ENCODE data around the gene BPGM. TPM values are rescaled to one million over a fixed set of nuclear protein-coding genes. Genes with fewer than 3 reads are reported as not detected.

Gene BPGM
- polyA plus RNA-seq, 1 of the 3 experiments (the other 2 are of a cell fraction), result 12.4 TPM

- Histone ChIP-seq H3K36me3 (replicated peaks in 1 of 2; ENCODE audit: control insufficient read depth in 1 of 2, insufficient read depth in 2 of 2, low read length in 1 of 2) (no peaks in the 10 kb centered on the region), H3K4me1 (ENCODE audit: control insufficient read depth in 1 of 2, insufficient read depth in 2 of 2, low read depth in 1 of 2, low read length in 1 of 2) (no peaks in the 10 kb centered on the region; a peak in 2 of 4 replicates), H4K20me1 (ENCODE audit: insufficient read depth) (no peaks in the 10 kb centered on the region), H3K27ac (ENCODE audit: low read depth in 2 of 2, low read length in 1 of 2) (no peak overlapping the region; a peak in 1 of 4 replicates), H3K9me3 (no peaks in the 10 kb centered on the region), H3F3A (replicated peaks; ENCODE audit: insufficient read depth) (no peaks in the 10 kb centered on the region), H3K9ac (no peak overlapping the region), H3K27me3 (ENCODE audit: insufficient read depth) (no peaks in the 10 kb centered on the region), H3K9me2 (no peaks in the 10 kb centered on the region), H2AFZ (ENCODE audit: low read depth) (0 out of 2 replicates have a peak overlapping the region, but pooled peaks have one; percentile 18), H3K4me2 (peak overlapping the region; percentile 26; the same call in 1 of the 2 replicates), H3K4me3 (ENCODE audit: low read depth in 2 of 2, low read length in 1 of 2) (peak overlapping the region in 1 of 2 experiments; percentile 16; a peak in 1 of 4 replicates), H3K79me2 (ENCODE audit: insufficient read depth) (no peaks in the 10 kb centered on the region)
- DNase-seq, result peak; percentile 66
- 24% methylated on average over 14 of the region's 14 CpGs for WGBS (ENCODE audit: low lambda C conversion rate)
- TF ChIP-seq RAD21 (IDR thresholded peaks at IDR 0.05; ENCODE audit: low read length), result peak; percentile 92
- TF ChIP-seq, protein P1, sequence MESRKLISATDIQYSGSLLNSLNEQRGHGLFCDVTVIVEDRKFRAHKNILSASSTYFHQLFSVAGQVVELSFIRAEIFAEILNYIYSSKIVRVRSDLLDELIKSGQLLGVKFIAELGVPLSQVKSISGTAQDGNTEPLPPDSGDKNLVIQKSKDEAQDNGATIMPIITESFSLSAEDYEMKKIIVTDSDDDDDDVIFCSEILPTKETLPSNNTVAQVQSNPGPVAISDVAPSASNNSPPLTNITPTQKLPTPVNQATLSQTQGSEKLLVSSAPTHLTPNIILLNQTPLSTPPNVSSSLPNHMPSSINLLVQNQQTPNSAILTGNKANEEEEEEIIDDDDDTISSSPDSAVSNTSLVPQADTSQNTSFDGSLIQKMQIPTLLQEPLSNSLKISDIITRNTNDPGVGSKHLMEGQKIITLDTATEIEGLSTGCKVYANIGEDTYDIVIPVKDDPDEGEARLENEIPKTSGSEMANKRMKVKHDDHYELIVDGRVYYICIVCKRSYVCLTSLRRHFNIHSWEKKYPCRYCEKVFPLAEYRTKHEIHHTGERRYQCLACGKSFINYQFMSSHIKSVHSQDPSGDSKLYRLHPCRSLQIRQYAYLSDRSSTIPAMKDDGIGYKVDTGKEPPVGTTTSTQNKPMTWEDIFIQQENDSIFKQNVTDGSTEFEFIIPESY (IDR thresholded peaks at IDR 0.05; ENCODE audit: borderline replicate concordance, low read depth), result no peak
- peak; percentile 100 for TF ChIP-seq CTCF (IDR thresholded peaks at IDR 0.05)
- peak; percentile 78 for TF ChIP-seq SMC3 (IDR thresholded peaks at IDR 0.05; ENCODE audit: low read depth, low read length)
- TF ChIP-seq RFX5 (IDR thresholded peaks at IDR 0.05; ENCODE audit: low read length), result no peak
- ChIA-PET POLR2A (interaction anchor here (0.9 kb wide), 1 partner anchor 174 kb away, joined by 3 read pairs; no protein-coding TSS in a partner anchor), CTCF (interaction anchor here (0.5 to 5.7 kb wide), 62 partner anchors 8 to 1556 kb away, joined by 3 to 87 read pairs (median 4); partner anchors contain the start of gene AGBL3)
Measured at GRCh38 chr7:134605978-134606923, 40.4 kb upstream of the BPGM start.

DNA sequence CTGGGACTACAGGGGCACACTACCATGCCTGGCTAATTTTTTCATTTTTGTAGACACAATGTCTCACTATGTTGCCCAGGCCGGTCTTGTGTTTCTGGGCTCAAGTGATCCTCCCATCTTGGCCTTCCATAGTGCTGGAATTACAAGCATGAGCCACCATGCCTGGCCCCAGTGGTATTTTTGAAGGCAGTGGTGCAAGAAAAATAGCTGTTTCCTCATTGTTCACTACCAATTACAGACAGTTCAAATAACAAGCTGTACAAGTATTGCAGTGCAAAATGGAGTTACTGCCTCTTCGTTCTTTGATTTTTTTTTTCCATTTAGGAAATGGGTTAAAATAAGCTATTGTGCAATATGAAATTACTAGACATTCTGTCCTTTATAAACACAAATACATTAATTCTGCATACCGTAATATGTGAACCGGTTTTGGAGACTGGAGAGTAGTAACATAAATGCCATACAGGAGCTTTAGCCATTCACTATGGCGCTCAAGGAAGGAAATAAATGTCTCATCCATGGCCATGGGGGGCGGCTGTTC lies 35.0 kb upstream of the BPGM start:
- TF ChIP-seq FOXJ3 (CRISPR knock-in tag; IDR thresholded peaks at IDR 0.05) (no peak), USF2 (IDR thresholded peaks at IDR 0.05; ENCODE audit: borderline replicate concordance, low read depth, low read length) (no peak), MXI1 (IDR thresholded peaks at IDR 0.05; ENCODE audit: low read depth, low read length) (no peak), ELF1 (IDR thresholded peaks at IDR 0.05) (no peak), NRF1 (IDR thresholded peaks at IDR 0.05; ENCODE audit: low read depth, low read length) (no peak), RAD21 (IDR thresholded peaks at IDR 0.05; ENCODE audit: low read length) (no peak), TAF1 (IDR thresholded peaks at IDR 0.05; ENCODE audit: borderline replicate concordance, low read depth, low read length) (no peak), TEAD4 (IDR thresholded peaks at IDR 0.05; ENCODE audit: borderline replicate concordance, insufficient read depth) (no peak)
- TF ChIP-seq, protein P2, sequence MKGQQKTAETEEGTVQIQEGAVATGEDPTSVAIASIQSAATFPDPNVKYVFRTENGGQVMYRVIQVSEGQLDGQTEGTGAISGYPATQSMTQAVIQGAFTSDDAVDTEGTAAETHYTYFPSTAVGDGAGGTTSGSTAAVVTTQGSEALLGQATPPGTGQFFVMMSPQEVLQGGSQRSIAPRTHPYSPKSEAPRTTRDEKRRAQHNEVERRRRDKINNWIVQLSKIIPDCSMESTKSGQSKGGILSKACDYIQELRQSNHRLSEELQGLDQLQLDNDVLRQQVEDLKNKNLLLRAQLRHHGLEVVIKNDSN (IDR thresholded peaks at IDR 0.05; ENCODE audit: borderline replicate concordance, low read depth), result no peak
- TF ChIP-seq, protein P1 (IDR thresholded peaks at IDR 0.05; ENCODE audit: borderline replicate concordance, low read depth), result no peak
- POLR2A ChIA-PET, result no interaction called here
- Histone ChIP-seq H3K79me2 (ENCODE audit: insufficient read depth) (no peaks in the 10 kb centered on the region), H3K27me3 (ENCODE audit: insufficient read depth) (no peaks in the 10 kb centered on the region), H3K27ac (ENCODE audit: low read depth in 2 of 2, low read length in 1 of 2) (no peak overlapping the region), H3K9ac (no peak overlapping the region), H3F3A (replicated peaks; ENCODE audit: insufficient read depth) (peaks cover 25% of the 10 kb centered on the region), H3K4me1 (ENCODE audit: control insufficient read depth in 1 of 2, insufficient read depth in 2 of 2, low read depth in 1 of 2, low read length in 1 of 2) (peaks cover 0 to 10% of the 10 kb centered on the region in 2 experiments; a peak in 2 of 4 replicates), H3K4me2 (no peak overlapping the region), H3K9me2 (no peaks in the 10 kb centered on the region), H3K4me3 (ENCODE audit: low read depth in 2 of 2, low read length in 1 of 2) (no peak overlapping the region), H3K36me3 (replicated peaks in 1 of 2; ENCODE audit: control insufficient read depth in 1 of 2, insufficient read depth in 2 of 2, low read length in 1 of 2) (no peaks in the 10 kb centered on the region), H3K9me3 (no peaks in the 10 kb centered on the region), H4K20me1 (ENCODE audit: insufficient read depth) (no peaks in the 10 kb centered on the region), H2AFZ (ENCODE audit: low read depth) (no peak overlapping the region)
- no peak for DNase-seq
- 45% methylated on average over 6 of the region's 6 CpGs for WGBS (ENCODE audit: low lambda C conversion rate)
- CTCF ChIA-PET, result interaction anchor here (0.8 to 2.6 kb wide), 13 partner anchors 9 to 539 kb away, joined by 3 to 15 read pairs (median 7); partner anchors contain the start of gene AKR1B1

Measured in SK-N-SH (cell line).